Measurements from ENCODE around the gene EYA2.

DNA sequence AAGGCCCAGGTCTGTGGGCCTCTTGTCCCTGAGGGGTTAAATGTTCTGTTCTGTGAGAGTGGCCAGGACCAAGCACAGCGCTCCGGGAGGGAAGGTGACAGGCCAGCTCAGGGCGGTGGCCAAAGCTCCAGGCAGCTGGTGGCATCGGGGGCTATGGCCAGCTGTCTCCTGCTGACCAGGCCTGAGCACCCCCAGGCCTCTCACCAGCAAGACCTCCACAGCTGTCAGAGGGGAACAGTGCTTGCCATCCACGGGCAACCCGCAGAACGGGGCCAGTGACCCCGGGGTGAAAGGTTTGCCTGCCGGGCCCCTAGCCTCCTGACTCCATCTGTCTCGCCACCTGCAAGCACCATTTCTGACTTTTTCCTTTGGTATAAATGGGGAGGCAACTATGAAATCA lies 46.0 kb downstream of the EYA2 start:
- TF ChIP-seq, protein P1, sequence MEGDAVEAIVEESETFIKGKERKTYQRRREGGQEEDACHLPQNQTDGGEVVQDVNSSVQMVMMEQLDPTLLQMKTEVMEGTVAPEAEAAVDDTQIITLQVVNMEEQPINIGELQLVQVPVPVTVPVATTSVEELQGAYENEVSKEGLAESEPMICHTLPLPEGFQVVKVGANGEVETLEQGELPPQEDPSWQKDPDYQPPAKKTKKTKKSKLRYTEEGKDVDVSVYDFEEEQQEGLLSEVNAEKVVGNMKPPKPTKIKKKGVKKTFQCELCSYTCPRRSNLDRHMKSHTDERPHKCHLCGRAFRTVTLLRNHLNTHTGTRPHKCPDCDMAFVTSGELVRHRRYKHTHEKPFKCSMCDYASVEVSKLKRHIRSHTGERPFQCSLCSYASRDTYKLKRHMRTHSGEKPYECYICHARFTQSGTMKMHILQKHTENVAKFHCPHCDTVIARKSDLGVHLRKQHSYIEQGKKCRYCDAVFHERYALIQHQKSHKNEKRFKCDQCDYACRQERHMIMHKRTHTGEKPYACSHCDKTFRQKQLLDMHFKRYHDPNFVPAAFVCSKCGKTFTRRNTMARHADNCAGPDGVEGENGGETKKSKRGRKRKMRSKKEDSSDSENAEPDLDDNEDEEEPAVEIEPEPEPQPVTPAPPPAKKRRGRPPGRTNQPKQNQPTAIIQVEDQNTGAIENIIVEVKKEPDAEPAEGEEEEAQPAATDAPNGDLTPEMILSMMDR (IDR thresholded peaks at IDR 0.05) = no peak
- no peak for TF ChIP-seq POLR2AphosphoS5 (IDR thresholded peaks at IDR 0.05)
- no peak for TF ChIP-seq POLR2A (IDR thresholded peaks at IDR 0.05)

All from breast epithelium (tissue), 3 donors.